HG02973 (cell line): Measurements from ENCODE around the gene IDE.

Experiments
- ATAC-seq: cut with Tn5 transposase; IDR thresholded peaks from one replicate; pipeline ENCODE4 v1.9.1; 2021; ENCODE audit warnings: moderate library complexity; ENCODE audit not compliant: unreplicated experiment

IDE gene

DNA sequence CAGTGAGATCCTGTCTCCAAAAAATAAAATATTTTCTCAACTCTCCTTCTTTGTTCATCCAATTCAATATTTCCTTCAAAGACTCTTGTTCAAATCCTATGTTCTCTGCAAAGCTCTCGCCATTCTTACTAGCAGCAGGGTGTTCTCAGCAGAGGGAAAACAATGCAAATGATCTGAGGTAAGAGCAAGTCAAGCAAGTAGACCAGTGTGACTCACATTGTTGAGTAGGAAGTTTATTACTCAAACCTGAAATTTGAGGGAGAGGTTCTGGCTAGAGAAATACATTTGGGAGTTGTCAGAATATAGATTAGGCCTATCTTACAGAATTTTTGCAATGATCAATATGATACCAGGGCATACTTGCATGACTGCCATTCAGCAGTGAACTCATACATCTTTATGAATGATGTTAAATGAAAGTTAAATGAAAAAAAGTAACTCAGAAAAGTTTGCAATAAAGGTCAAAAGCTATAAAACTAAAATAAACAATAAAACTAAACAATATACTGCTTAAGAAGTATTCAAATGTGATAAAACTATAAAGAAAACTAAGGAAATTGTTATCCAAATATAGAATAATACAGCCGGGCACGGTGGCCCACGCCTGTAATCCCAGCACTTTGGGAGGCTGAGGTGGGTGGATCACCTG lies 5.8 kb downstream of the IDE start:
- peak; percentile 73 for ATAC-seq

- ATAC-seq: no peak
These were observed 11.5 kb downstream of the IDE start for GRCh38 chr10:92562424-92562823.

GRCh38 chr10:92559046-92559445 lies 14.8 kb downstream of the IDE start:
- ATAC-seq: no peak

DNA sequence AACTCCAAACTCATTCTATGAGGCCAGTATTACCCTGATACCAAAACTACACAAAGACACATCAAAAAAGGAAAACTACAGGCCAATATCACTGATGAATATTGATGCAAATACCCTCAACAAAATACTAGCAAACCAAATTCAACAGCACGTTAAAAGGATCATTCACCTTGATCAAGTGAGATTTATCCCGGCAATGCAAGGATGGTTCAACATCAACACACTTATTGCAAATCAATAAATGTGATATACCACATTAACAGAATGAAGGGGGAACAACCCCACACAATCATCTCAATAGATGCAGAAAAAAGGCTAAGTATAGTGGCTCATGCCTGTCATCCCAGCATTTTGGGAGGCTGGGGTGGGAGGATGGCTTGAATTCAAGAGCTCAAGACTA lies 19.9 kb downstream of the IDE start:
- no peak for ATAC-seq

GRCh38 chr10:92552310-92552709 lies 21.6 kb downstream of the IDE start:
- ATAC-seq: no peak

DNA sequence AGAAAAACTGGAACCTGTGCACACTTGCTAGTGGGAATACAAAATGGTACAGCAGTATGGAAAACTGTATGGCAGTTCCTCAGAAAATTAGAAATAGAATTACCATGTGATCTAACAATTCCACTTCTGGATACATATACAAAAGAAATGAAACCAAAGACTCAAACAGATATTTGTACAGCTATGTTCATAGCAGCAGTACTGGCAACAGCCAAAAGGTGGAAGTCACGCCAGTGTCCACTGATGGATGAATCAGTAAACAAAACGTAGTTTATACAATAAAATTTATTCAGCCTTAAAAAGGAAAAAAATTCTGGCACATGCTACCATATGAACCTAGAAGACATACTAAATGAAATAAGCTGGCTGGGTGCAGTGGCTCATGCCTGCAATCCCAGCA lies 23.0 kb downstream of the IDE start:
- no peak for ATAC-seq

DNA sequence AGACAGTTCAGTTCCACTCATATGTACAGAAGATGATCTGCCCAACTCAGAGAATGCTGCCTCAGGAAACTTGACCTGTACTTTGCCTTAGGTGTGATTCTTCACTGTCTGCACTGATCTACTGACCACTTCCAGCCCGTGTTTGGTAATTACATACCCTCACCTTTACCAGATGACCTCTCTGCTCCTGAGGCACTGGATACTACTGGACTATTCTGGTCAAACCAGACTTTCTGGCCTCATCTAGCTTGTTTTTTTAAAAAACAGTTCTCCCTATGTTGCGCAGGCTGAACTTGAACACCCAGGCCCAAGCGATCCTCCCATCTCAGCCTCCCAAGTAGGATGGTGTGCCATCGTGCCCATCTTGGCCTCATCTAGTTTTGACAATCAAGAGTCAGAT lies 26.2 kb downstream of the IDE start:
- no peak for ATAC-seq

- no peak for ATAC-seq
These were observed 28.3 kb downstream of the IDE start for GRCh38 chr10:92545556-92545955.

GRCh38 chr10:92544296-92544695 lies 29.6 kb downstream of the IDE start:
- ATAC-seq: no peak

DNA sequence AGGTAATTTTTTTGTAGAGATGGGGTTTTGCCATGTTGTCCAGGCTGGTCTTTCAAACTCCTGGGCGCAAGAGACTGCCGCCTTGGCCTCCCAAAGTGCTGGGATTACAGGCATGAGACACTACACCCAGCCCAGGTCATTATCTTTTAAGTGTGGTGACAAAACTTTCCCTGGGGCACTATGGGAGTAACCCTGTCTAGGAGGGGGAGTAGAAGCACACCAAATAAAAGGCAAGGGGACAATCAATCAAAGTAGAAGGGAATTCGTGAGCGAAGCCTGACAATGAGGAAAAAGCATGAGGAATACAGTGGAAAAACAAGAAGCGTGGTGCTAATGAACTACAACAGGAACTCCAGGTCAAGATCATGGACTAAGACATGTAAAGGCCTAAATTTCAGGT lies 31.4 kb downstream of the IDE start:
- no peak for ATAC-seq

GRCh38 chr10:92541583-92541982 lies 32.3 kb downstream of the IDE start:
- ATAC-seq: no peak

DNA sequence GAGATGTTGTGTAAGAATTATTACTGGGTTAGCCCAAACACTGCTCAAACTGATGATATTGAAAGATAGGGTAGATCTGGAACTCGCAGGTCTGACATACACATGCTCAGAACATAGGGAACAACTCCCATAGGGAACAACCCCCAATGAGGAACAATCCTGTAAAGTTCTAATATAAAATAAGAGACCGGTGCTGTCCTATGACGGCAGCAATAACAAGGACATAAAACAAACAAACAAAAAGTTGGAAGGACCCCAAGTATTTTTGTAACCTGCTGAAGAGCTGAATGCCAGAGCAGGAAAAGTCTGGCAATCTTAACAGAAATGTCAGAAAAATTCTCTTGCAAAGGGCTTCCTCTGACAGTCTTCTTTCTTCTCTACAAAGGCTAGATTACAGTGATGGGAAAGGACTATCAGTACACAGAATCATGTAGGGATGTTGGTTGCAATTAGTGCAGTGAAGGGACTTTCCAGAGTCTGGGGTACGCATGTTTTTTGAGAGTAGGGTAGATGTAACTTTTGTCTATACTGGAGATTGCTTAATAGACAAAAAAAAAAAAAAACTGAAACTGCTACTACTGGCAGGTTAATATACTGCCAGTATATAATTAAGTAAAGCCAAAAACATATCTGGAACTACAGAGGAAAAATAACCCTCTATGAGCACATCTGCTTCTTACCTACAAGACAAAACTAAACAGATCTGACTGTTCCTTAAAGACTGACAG lies 35.5 kb downstream of the IDE start:
- no peak for ATAC-seq

- ATAC-seq: no peak
These were observed 42.9 kb downstream of the IDE start for GRCh38 chr10:92530891-92531535.

DNA sequence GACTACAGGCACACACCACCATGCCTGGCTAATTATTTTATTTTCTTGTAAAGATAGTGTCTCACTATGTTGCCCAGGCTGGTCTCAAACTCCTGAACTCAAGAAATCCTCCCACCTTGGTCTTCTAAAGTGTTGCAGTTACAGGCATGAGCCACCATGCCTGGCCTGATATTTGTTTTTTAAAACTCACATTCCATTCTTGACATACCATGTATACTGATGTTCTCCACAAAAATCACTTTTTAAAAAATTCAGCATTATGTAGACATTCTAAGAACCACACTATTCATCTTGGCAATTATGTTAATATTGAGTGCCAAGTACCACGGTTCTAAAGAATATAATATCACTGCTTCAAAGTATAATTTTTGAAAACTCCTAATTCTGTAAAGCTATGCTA lies 43.5 kb downstream of the IDE start:
- no peak for ATAC-seq

GRCh38 chr10:92527716-92528115 lies 46.2 kb downstream of the IDE start:
- no peak for ATAC-seq

GRCh38 chr10:92523639-92524038 lies 50.3 kb downstream of the IDE start:
- no peak for ATAC-seq

- no peak for ATAC-seq
These were observed 56.7 kb downstream of the IDE start for GRCh38 chr10:92517034-92517655.

DNA sequence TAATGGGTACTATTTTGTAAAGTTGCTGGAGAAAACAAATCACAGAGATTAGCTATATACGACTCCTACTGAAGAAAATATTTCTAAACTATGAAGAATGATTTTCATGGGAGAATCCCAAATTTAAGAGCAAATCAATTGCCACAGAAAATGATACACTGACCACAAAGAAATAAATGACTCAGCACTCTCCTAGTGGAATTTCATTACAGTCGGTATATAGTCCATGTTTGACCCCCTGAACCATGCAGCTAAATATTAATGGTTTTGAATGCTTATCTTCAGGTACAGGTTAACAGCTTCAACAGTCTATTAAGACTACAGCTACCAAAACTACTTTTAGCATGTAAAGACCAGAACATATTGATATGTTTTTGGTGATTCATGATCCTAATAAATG lies 65.0 kb downstream of the IDE start:
- ATAC-seq: no peak

DNA sequence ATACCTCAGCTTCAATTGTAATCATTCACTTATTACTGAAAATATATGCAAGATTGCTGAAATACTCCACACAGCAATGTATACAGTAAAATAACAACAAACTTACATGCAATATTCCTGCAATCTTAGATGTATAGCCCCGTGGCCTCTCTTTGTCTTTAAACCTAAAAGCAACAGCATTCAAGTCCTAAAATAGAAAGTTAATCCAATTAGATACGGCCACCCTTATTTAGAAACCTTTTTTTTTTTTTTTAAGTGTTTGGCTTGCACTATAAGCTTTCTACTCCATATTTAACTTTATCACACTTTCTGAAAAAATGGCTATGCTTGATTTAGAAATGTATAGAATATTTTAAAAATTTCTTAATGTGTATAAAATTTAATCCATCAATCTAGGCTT lies 67.6 kb downstream of the IDE start:
- ATAC-seq: no peak

- no peak for ATAC-seq
These were observed 68.8 kb downstream of the IDE start for GRCh38 chr10:92505044-92505443.

DNA sequence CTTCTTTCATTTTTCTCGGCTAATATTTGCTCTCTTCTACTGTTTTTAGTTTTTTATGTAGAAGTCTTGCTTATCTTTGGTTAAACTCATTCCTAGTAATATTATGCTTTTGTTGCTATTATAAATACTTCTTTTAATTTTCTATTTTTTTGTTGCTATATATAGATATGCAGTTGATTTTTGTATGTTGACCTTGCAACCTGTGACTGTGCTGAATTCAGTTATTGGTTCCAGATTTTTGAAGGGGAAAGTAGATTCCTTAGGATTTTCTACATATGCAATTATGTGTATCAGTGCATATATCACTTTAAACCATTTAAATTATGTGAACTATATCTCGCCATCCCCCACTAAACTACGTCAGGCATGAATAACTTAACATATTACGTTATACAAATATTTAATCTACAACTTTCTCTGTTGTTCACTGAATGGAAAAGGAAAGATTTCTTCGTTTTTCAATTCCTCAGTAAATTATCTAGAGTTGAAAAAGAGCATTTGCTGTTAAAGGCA lies 71.5 kb downstream of the IDE start:
- ATAC-seq: no peak

DNA sequence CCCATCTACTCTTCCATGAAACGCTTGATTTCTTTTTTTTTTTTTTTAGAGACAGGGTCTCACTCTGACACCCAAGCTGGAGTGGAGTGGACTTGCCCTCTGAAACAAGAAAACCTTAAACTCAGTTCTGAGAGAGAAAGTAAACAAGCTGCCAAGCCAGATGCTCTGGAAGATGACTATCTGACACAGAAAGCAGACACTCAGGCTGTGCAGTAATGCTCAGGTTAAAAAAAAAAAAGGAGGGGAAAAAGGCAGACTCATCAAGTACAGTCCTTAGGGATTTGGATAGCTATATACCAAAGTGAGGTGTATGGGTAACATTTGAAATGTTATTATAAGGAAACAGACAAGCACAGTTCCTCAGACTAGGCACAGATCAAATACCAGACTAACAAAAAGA lies 80.5 kb downstream of the IDE start:
- no peak for ATAC-seq
